NCI-H526 (cell line): ENCODE measurements around the gene PEX11G.
"Not testable (repeated sequence)": the region's sequence is repeated elsewhere in the genome, so short reads cannot be mapped to it uniquely, and the experiment has no call there.

Experiments used
- DNase-seq, 2 experiments: peaks; one replicate each; lab custom pipeline; 2025; lab: John Stamatoyannopoulos, UW

Gene PEX11G

GRCh38 chr19:7467009-7467989, 21.5 kb downstream of the PEX11G start:
- no peak for DNase-seq

- no peak for DNase-seq
Observed at GRCh38 chr19:7463575-7463974, 25.3 kb downstream of the PEX11G start.

- DNase-seq = no peak
Observed at GRCh38 chr19:7461841-7462629, 26.8 kb downstream of the PEX11G start.

- DNase-seq = no peak
Observed at GRCh38 chr19:7460562-7460966, 28.3 kb downstream of the PEX11G start.

- no peak for DNase-seq
Observed at GRCh38 chr19:7459773-7460172, 29.1 kb downstream of the PEX11G start.

GRCh38 chr19:7458675-7459074, 30.2 kb downstream of the PEX11G start:
- no peak for DNase-seq

- no peak for DNase-seq
Observed at GRCh38 chr19:7456964-7457541, 31.8 kb downstream of the PEX11G start.

GRCh38 chr19:7455600-7456296, 33.1 kb downstream of the PEX11G start:
- DNase-seq = no peak

GRCh38 chr19:7454998-7455397, 33.8 kb downstream of the PEX11G start:
- no peak for DNase-seq

- DNase-seq = no peak
Observed at GRCh38 chr19:7450243-7451223, 38.3 kb downstream of the PEX11G start.

- DNase-seq = not testable (repeated sequence)
Observed at GRCh38 chr19:7449391-7450070, 39.3 kb downstream of the PEX11G start.

GRCh38 chr19:7447648-7448047, 41.2 kb downstream of the PEX11G start:
- DNase-seq = no peak

- DNase-seq = no peak
Observed at GRCh38 chr19:7445104-7445503, 43.7 kb downstream of the PEX11G start.

GRCh38 chr19:7444042-7444441, 44.8 kb downstream of the PEX11G start:
- DNase-seq = no peak

GRCh38 chr19:7442423-7442822, 46.4 kb downstream of the PEX11G start:
- DNase-seq = no peak

- DNase-seq = no peak
Observed at GRCh38 chr19:7441468-7442146, 47.2 kb downstream of the PEX11G start.

- no peak for DNase-seq
Observed at GRCh38 chr19:7440188-7440975, 48.5 kb downstream of the PEX11G start.

- no peak for DNase-seq
Observed at GRCh38 chr19:7435586-7435985, 53.2 kb downstream of the PEX11G start.

- DNase-seq = no peak
Observed at GRCh38 chr19:7434391-7434790, 54.4 kb downstream of the PEX11G start.
